ENCODE measurements around the gene CPS1.

DNA sequence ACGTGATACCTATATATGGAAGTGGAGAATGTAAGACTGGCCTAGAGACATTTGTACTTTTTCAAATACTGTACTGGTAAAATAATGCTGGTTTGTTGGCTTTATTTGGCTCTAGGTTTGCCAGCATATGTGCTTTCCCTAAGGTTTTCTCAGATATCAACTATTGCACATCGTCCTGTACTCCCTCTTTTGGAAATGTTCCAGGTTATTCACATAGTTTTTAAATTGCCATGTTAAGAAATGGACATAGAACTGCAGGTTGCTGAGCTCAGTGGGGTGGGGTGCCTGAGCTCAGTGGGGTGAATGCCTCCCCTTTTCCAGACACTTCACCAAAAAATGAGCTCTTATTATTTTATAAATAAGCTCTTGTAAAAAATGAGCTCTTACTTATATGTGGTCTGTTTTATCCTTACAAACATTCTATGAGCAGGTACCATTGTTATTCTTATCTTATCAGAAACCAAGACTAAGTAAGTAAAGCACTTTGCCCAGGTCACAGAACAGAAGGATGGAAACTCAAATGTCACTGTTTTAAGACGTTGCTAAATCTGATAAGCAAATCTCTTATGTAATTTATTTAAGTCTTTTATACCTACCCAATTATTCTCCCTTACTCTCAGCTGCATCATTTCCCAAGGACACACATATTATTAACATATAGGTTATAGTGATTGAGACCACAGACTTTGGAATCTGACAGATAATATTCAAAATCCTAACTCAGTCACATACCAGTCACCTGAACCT, 99.0 kb downstream of the CPS1 start:
- TF ChIP-seq, protein P1, sequence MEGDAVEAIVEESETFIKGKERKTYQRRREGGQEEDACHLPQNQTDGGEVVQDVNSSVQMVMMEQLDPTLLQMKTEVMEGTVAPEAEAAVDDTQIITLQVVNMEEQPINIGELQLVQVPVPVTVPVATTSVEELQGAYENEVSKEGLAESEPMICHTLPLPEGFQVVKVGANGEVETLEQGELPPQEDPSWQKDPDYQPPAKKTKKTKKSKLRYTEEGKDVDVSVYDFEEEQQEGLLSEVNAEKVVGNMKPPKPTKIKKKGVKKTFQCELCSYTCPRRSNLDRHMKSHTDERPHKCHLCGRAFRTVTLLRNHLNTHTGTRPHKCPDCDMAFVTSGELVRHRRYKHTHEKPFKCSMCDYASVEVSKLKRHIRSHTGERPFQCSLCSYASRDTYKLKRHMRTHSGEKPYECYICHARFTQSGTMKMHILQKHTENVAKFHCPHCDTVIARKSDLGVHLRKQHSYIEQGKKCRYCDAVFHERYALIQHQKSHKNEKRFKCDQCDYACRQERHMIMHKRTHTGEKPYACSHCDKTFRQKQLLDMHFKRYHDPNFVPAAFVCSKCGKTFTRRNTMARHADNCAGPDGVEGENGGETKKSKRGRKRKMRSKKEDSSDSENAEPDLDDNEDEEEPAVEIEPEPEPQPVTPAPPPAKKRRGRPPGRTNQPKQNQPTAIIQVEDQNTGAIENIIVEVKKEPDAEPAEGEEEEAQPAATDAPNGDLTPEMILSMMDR (IDR thresholded peaks at IDR 0.05; ENCODE audit: control extremely low read depth in 1 of 3, insufficient read depth in 1 of 3, low read depth in 1 of 3, low read length in 3 of 3) = no peak
- TF ChIP-seq GABPA (IDR thresholded peaks at IDR 0.05; ENCODE audit: borderline replicate concordance, insufficient read depth, low read length) (no peak), SRF (IDR thresholded peaks at IDR 0.05; ENCODE audit: low read depth, low read length) (no peak)
